Epithelial cell of esophagus (primary cell): ENCODE results near the gene HPS5.
"Not testable (repeated sequence)": the region's sequence is repeated elsewhere in the genome, so short reads cannot be mapped to it uniquely, and the experiment has no call there.

Experiments
- DNase-seq: peaks from one replicate; pipeline ENCODE4 v3.0.0; 2010; ENCODE audit warnings: low read depth
- H3K4me3 ChIP-seq: 2 replicates; pipeline ENCODE4 v1.5.1; 2011; ENCODE audit warnings: mild to moderate bottlenecking, low read length, control low read depth
- CTCF ChIP-seq: IDR thresholded peaks from 2 replicates; pipeline ENCODE4 v1.5.1; 2011; ENCODE audit warnings: low read depth, mild to moderate bottlenecking, low read length, control low read depth, inconsistent platforms; ENCODE audit not compliant: insufficient read depth; ENCODE audit errors: missing control alignments

HPS5 gene

GRCh38 chr11:18253233-18253632 lies 68.7 kb downstream of the HPS5 start:
- DNase-seq = peak; percentile 79
- peak; percentile 45 for TF ChIP-seq CTCF
- H3K4me3 ChIP-seq = no peak overlapping the region

GRCh38 chr11:18248561-18248960 lies 73.4 kb downstream of the HPS5 start, which contains the start of gene SAA2:
TSS of gene SAA2 (minus strand) at chr11:18248668. CDS start at chr11:18248011, 657 bp downstream.
- DNase-seq = peak; percentile 63
- no peak for TF ChIP-seq CTCF
- H3K4me3 ChIP-seq = no peak within 1 kb of the TSS

- H3K4me3 ChIP-seq = not testable (repeated sequence)
Measured at GRCh38 chr11:18247191-18247581, 74.8 kb downstream of the HPS5 start.

GRCh38 chr11:18246379-18247190 lies 75.4 kb downstream of the HPS5 start:
- not testable (repeated sequence) for H3K4me3 ChIP-seq, DNase-seq

More at GRCh38 chr11:18247191-18247581, 74.8 kb downstream of the HPS5 start:
- not testable (repeated sequence) for DNase-seq

- DNase-seq = peak; percentile 55
- no peak overlapping the region for H3K4me3 ChIP-seq
- no peak for TF ChIP-seq CTCF
Measured at GRCh38 chr11:18245396-18245795, 76.5 kb downstream of the HPS5 start.

- no peak overlapping the region for H3K4me3 ChIP-seq
- TF ChIP-seq CTCF = peak; percentile 97
- DNase-seq = peak; percentile 84
Measured at GRCh38 chr11:18243783-18244362, 78.1 kb downstream of the HPS5 start.

GRCh38 chr11:18239655-18240054 lies 82.3 kb downstream of the HPS5 start:
- H3K4me3 ChIP-seq = no peak overlapping the region
- no peak for DNase-seq
- TF ChIP-seq CTCF = no peak
